HepG2 (cell line): ENCODE measurements around the gene TET2.

Source experiments
- CCAR2 ChIP-seq: fragments of 200-400 bp; formaldehyde crosslinking; optimal IDR thresholded peaks from 2 replicates; pipeline ENCODE3; 2018; ENCODE audit warnings: low read depth, mild to moderate bottlenecking, low read length, moderate library complexity
- EEA1 ChIP-seq: sonication (generic); formaldehyde crosslinking; IDR thresholded peaks from 2 replicates; pipeline ENCODE4 v1.5.1; 2020; ENCODE audit warnings: mild to moderate bottlenecking, missing genetic modification reagents, borderline replicate concordance
- REPIN1 ChIP-seq: sonication (generic); formaldehyde crosslinking; IDR thresholded peaks from 2 replicates; pipeline ENCODE4 v1.8.0; 2022; ENCODE audit warnings: missing genetic modification reagents, low read depth, mild to moderate bottlenecking, borderline replicate concordance
- ZBTB26 ChIP-seq: IDR thresholded peaks from 2 replicates; pipeline ENCODE4 v1.6.1; 2016; ENCODE audit warnings: missing compliant biosample characterization, missing genetic modification reagents, borderline replicate concordance
- ZNF460 ChIP-seq: sonication (generic); formaldehyde crosslinking; IDR thresholded peaks from 2 replicates; pipeline ENCODE4 v1.5.1; 2020; ENCODE audit warnings: missing genetic modification reagents, mild to moderate bottlenecking, borderline replicate concordance

DNA sequence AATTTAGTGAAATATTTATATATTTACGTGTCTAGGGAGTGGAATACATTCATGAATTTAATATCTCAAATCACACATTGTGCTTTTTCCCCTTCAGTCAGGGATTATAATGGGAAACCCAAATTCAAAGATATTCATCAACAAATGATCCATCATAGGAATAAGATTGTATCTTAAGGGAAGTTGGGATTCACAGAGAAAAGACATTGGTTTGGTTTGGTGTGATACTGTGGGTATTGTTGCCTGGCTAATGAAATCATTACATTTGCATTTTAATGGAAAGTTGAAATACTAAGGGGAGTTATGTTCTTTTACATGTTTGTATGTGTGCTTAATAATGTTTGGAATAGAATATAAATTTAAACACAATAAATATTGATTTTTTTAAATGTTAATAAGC is 1.7 kb downstream of the TET2 start:
- TF ChIP-seq CCAR2 (no peak), ZNF460 (CRISPR knock-in tag) (no peak), EEA1 (no peak), REPIN1 (CRISPR knock-in tag) (no peak), ZBTB26 (CRISPR knock-in tag) (no peak)
